Left renal cortex interstitium (tissue), 4 donors: ENCODE data around the gene RAF1. TPM values are rescaled to one million over a fixed set of nuclear protein-coding genes. Genes with fewer than 3 reads are reported as not detected.
A peak's percentile ranks its signal among the peaks of the same experiment; 100 is the strongest.
"Not testable (repeated sequence)": the region's sequence is repeated elsewhere in the genome, so short reads cannot be mapped to it uniquely, and the experiment has no call there.

Source experiments
- DNase-seq, 4 donors: peaks; one replicate each; pipeline ENCODE4 v3.0.0-alpha.2; 2013; ENCODE audit warnings: low read depth in 4 of 4, low spot score in 2 of 4, missing footprints in 1 of 4
- polyA plus RNA-seq, 4 donors: library from polyadenylated mRNA; unstranded; fragments of 120-200 nt; gene quantifications; one replicate each; pipeline ENCODE4 v1.2.1, GENCODE V29; 2013; ENCODE audit not compliant: insufficient read length in 4 of 4

Gene RAF1
- polyA plus RNA-seq, 4 donors: 97.7 to 141 (median 123) TPM

GRCh38 chr3:12679468-12679867, 15.6 kb upstream of the RAF1 start:
- no peak for DNase-seq

- DNase-seq: no peak
Observed at GRCh38 chr3:12677616-12678015, 13.7 kb upstream of the RAF1 start.

- DNase-seq: no peak
Observed at GRCh38 chr3:12675115-12675810, 11.3 kb upstream of the RAF1 start.

- DNase-seq: not testable (repeated sequence)
Observed at GRCh38 chr3:12673956-12674736, 10.2 kb upstream of the RAF1 start.

- no peak for DNase-seq
Observed at GRCh38 chr3:12671120-12671450, 7.2 kb upstream of the RAF1 start.

GRCh38 chr3:12670365-12671119, 6.6 kb upstream of the RAF1 start:
- DNase-seq: no peak

- DNase-seq: peak in 3 of 4 donors; percentile 29 to 41 (median 36)
Observed at GRCh38 chr3:12663401-12663935, 449 bp downstream of the RAF1 start.

GRCh38 chr3:12662593-12663400, 1.1 kb downstream of the RAF1 start:
- DNase-seq: peak in 3 of 4 donors; percentile 31 to 48 (median 41)

GRCh38 chr3:12661926-12662592, 1.9 kb downstream of the RAF1 start:
- DNase-seq: no peak

GRCh38 chr3:12661375-12661774, 2.5 kb downstream of the RAF1 start:
- DNase-seq: not testable (repeated sequence)

- no peak for DNase-seq
Observed at GRCh38 chr3:12660196-12660595, 3.7 kb downstream of the RAF1 start.

- no peak for DNase-seq
Observed at GRCh38 chr3:12659316-12660015, 4.5 kb downstream of the RAF1 start.

GRCh38 chr3:12658593-12659058, 5.3 kb downstream of the RAF1 start:
- no peak for DNase-seq

- DNase-seq: no peak
Observed at GRCh38 chr3:12656850-12657249, 7.1 kb downstream of the RAF1 start.

GRCh38 chr3:12656193-12656592, 7.7 kb downstream of the RAF1 start:
- DNase-seq: no peak

- DNase-seq: no peak
Observed at GRCh38 chr3:12655701-12656100, 8.2 kb downstream of the RAF1 start.

GRCh38 chr3:12653747-12654146, 10.2 kb downstream of the RAF1 start:
- DNase-seq: peak in 1 of 4 donors; percentile 13

GRCh38 chr3:12648384-12648959, 15.4 kb downstream of the RAF1 start:
- DNase-seq: no peak
